ENCODE results near the gene WDR5B. TPM values are rescaled to one million over a fixed set of nuclear protein-coding genes. Genes with fewer than 3 reads are reported as not detected.

The WDR5B gene
- total and polyA plus RNA-seq, 10 of the 15 experiments (the other 5 are each of a cell fraction or from before 2014, with no cell fraction given), result 1.7 to 7.9 (median 3.3) TPM

DNA sequence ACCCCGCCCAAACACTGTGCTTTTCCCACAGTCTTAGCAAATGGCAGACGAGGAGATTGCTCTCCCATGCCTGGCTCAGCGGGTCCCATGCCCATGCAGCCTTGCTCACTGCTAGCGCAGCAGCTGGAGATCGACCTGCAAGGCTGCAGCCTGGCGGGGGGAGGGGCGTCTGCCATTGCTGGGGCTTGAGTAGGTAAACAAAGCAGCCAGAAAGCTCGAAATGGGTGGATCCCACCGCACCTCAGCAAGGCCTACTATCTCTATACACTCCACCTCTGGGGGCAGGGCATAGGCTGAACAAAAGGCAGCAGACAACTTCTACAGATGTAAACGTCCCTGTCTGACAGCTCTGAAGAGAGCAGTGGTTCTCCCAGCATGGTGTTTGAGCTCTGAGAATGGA, 27.2 kb upstream of the WDR5B start:
- H3K36me3 ChIP-seq (ENCODE audit: control insufficient read depth in 2 of 2, insufficient read depth in 2 of 2, low read length in 1 of 2), result peaks cover 7 to 29% of the 10 kb centered on the region in 2 experiments
- in situ Hi-C loops (cut with MboI), result no loop called here

More for the DNA sequence above, 27.2 kb upstream of the WDR5B start:
- POLR2A ChIA-PET, result interaction anchor here (0.6 to 0.8 kb wide), 2 partner anchors 17 to 34 kb away, joined by 3 to 4 read pairs; no protein-coding TSS in a partner anchor
- Histone ChIP-seq H2AFZ (ENCODE audit: control insufficient read depth, low read depth, low read length) (no peak overlapping the region), H3K27me3 (replicated peaks in 1 of 2; ENCODE audit: control insufficient read depth in 2 of 2, insufficient read depth in 2 of 2, low read length in 1 of 2) (no peaks in the 10 kb centered on the region), H3K79me2 (ENCODE audit: control insufficient read depth, insufficient read depth, low read length) (no peaks in the 10 kb centered on the region), H3K4me2 (ENCODE audit: control insufficient read depth, insufficient read depth) (no peak overlapping the region), H3K4me1 (ENCODE audit: control insufficient read depth, insufficient read depth, low read length) (no peaks in the 10 kb centered on the region), H3K27ac (ENCODE audit: control insufficient read depth, insufficient read depth) (no peak overlapping the region), H4K20me1 (ENCODE audit: control insufficient read depth, insufficient read depth) (no peaks in the 10 kb centered on the region), H3K9ac (ENCODE audit: control insufficient read depth, insufficient read depth, low read length) (no peak overlapping the region), H3K4me3 (no peak overlapping the region), H3K9me3 (replicated peaks; ENCODE audit: control insufficient read depth, insufficient read depth, low read length) (peaks cover 1% of the 10 kb centered on the region; the same call in 2 of the 3 replicates)
- TF ChIP-seq STAT3 (IDR thresholded peaks at IDR 0.05; ENCODE audit: low read depth, low read length) (no peak), SMAD1 (IDR thresholded peaks at IDR 0.05; ENCODE audit: low read depth, partially characterized antibody) (no peak)
- TF ChIP-seq, protein P1, sequence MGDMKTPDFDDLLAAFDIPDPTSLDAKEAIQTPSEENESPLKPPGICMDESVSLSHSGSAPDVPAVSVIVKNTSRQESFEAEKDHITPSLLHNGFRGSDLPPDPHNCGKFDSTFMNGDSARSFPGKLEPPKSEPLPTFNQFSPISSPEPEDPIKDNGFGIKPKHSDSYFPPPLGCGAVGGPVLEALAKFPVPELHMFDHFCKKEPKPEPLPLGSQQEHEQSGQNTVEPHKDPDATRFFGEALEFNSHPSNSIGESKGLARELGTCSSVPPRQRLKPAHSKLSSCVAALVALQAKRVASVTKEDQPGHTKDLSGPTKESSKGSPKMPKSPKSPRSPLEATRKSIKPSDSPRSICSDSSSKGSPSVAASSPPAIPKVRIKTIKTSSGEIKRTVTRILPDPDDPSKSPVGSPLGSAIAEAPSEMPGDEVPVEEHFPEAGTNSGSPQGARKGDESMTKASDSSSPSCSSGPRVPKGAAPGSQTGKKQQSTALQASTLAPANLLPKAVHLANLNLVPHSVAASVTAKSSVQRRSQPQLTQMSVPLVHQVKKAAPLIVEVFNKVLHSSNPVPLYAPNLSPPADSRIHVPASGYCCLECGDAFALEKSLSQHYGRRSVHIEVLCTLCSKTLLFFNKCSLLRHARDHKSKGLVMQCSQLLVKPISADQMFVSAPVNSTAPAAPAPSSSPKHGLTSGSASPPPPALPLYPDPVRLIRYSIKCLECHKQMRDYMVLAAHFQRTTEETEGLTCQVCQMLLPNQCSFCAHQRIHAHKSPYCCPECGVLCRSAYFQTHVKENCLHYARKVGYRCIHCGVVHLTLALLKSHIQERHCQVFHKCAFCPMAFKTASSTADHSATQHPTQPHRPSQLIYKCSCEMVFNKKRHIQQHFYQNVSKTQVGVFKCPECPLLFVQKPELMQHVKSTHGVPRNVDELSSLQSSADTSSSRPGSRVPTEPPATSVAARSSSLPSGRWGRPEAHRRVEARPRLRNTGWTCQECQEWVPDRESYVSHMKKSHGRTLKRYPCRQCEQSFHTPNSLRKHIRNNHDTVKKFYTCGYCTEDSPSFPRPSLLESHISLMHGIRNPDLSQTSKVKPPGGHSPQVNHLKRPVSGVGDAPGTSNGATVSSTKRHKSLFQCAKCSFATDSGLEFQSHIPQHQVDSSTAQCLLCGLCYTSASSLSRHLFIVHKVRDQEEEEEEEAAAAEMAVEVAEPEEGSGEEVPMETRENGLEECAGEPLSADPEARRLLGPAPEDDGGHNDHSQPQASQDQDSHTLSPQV (IDR thresholded peaks at IDR 0.05), result no peak
- DNase-seq (ENCODE audit: low read depth, low spot score), result no peak
- no peak for ATAC-seq
- no TSS peak for BruUV-seq (replicated peaks)
- SMC1A ChIA-PET (ENCODE audit: uncharacterized antibody, unreplicated experiment), result no interaction called here
- RAD21 ChIA-PET (ENCODE audit: unreplicated experiment), result no interaction called here
- CTCF ChIA-PET, result interaction anchor here (1.3 kb wide), 1 partner anchor 117 kb away, joined by 3 read pairs; no protein-coding TSS in a partner anchor
- intact Hi-C loops (cut with micrococcal nuclease; ENCODE audit: unreplicated experiment), result no loop called here
- no peak for FAIRE-seq
- over 99% methylated on average over 10 of the region's 10 CpGs for WGBS (ENCODE audit: insufficient coverage, insufficient replicate concordance, low lambda C conversion rate, missing lambda C conversion rate)

Data from GM12878 (cell line).